Measurements from ENCODE around the gene ELOB.

- TF ChIP-seq CTCF (IDR thresholded peaks at IDR 0.05; ENCODE audit: control extremely low read depth in 1 of 3, insufficient read depth in 1 of 3, low read depth in 1 of 3, low read length in 3 of 3), result no peak
- TF ChIP-seq POLR2A (IDR thresholded peaks at IDR 0.05; ENCODE audit: control extremely low read depth in 1 of 2, low read depth in 2 of 2, low read length in 2 of 2), result no peak
- TF ChIP-seq TAF1 (IDR thresholded peaks at IDR 0.05; ENCODE audit: low read depth, low read length), result no peak
- no peak for TF ChIP-seq EZH2 (IDR thresholded peaks at IDR 0.05; ENCODE audit: low read depth, low read length, severe bottlenecking)
- no peak for TF ChIP-seq JUND (IDR thresholded peaks at IDR 0.05; ENCODE audit: low read length)
Measured at GRCh38 chr16:2737238-2737605, 39.9 kb downstream of the ELOB start.
